Measurements from ENCODE around the gene HOXD4. TPM values are rescaled to one million over a fixed set of nuclear protein-coding genes. Genes with fewer than 3 reads are reported as not detected.

The HOXD4 gene
- total RNA-seq, 1 experiment from 2014 or later = 0.61 TPM

- intact Hi-C loops (cut with micrococcal nuclease) = no loop called here
- DNase-seq (ENCODE audit: low read depth, low spot score) (peak; percentile 69), ATAC-seq (peak; percentile 85)
- Histone ChIP-seq H3K36me3 (ENCODE audit: control insufficient read depth in 1 of 2, insufficient read depth in 2 of 2, low read length in 2 of 2) (no peaks in the 10 kb centered on the region), H3K4me2 (ENCODE audit: low read length) (peak overlapping the region; percentile 83), H3K9me3 (ENCODE audit: control insufficient read depth in 1 of 2, insufficient read depth in 1 of 2, low read depth in 1 of 2, low read length in 2 of 2) (no peaks in the 10 kb centered on the region), H2AFZ (ENCODE audit: low read depth, low read length, poor library complexity, severe bottlenecking) (peak overlapping the region; percentile 81), H3K79me2 (ENCODE audit: insufficient read depth, low read length) (no peaks in the 10 kb centered on the region), H3K27ac (ENCODE audit: low read depth, low read length) (no peak overlapping the region), H3K9ac (ENCODE audit: low read length) (peak overlapping the region; percentile 34; the same call in 1 of the 2 replicates), H3K4me1 (ENCODE audit: control insufficient read depth in 1 of 2, insufficient read depth in 2 of 2, low read length in 2 of 2) (peaks cover 0 to 5% of the 10 kb centered on the region in 2 experiments; a peak in 1 of 4 replicates), H3K27me3 (ENCODE audit: insufficient read depth, low read length) (no peaks in the 10 kb centered on the region), H3K4me3 (replicated peaks in 1 of 2; ENCODE audit: low read depth in 1 of 2, low read length in 2 of 2) (peak overlapping the region; percentile 35 to 51), H3K9me2 (ENCODE audit: insufficient read depth) (no peaks in the 10 kb centered on the region), H4K20me1 (ENCODE audit: insufficient read depth) (no peaks in the 10 kb centered on the region)
- TF ChIP-seq CEBPB (IDR thresholded peaks at IDR 0.05; ENCODE audit: low read depth) (0 out of 2 replicates have a peak, but pooled peaks have one; percentile 13), REST (IDR thresholded peaks at IDR 0.05; ENCODE audit: low read depth) (no peak), TCF7L2 (IDR thresholded peaks at IDR 0.05; ENCODE audit: borderline replicate concordance, extremely low read depth, insufficient read depth, insufficient read length) (peak; percentile 36), EGR1 (IDR thresholded peaks at IDR 0.05; ENCODE audit: low read depth) (no peak), RAD21 (IDR thresholded peaks at IDR 0.05; ENCODE audit: low read depth) (peak; percentile 43), CTCF (IDR thresholded peaks at IDR 0.05 in 2 of 3, conservative IDR thresholded peaks at IDR 0.05 in 1 of 3; ENCODE audit: borderline replicate concordance in 1 of 3, insufficient read depth in 1 of 3, low read depth in 2 of 3, low read length in 2 of 3) (peak; percentile 59 to 76 (median 73); a peak in 5 of 6 replicates)
- BruUV-seq (replicated peaks) = no TSS peak
- ChIA-PET RAD21 (ENCODE audit: low non-redundant PET in 1 of 2, low total read pairs in 2 of 2, uncharacterized antibody in 2 of 2, unreplicated experiment in 2 of 2) (no interaction called here), POLR2A (no interaction called here), CTCF (no interaction called here)
Observed at GRCh38 chr2:176118601-176119339, 32.6 kb upstream of the HOXD4 start.
